ENCODE measurements around the gene PCGF5. TPM values are rescaled to one million over a fixed set of nuclear protein-coding genes. Genes with fewer than 3 reads are reported as not detected.

Gene PCGF5
- total RNA-seq, 4 donors from 2014 or later, result 26.3 to 94.1 (median 57.0) TPM

DNA sequence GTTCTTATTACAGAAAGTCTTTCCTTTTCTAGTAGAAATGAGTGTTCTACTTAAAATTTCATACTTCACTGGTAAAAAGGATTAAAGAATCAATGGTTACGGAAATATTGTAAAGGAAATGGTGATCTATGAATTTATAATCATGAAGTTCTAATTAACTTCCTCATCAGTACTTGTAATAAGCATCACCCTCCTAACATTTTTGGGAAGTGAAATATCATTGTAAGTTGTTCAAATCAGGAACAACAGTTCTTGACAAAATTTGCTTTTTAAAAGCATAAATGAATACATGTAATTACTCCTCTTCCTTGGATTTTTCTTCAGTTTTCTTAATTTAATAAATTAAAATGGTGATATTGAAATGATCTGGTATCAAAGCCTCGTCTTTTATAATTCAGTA is 5.6 kb upstream of the PCGF5 start:
- no peak for TF ChIP-seq EP300 (IDR thresholded peaks at IDR 0.05; ENCODE audit: low read depth)
- TF ChIP-seq POLR2AphosphoS5 (IDR thresholded peaks at IDR 0.05), result no peak
- Histone ChIP-seq H3K36me3 (no peaks in the 10 kb centered on the region), H3K27me3 (no peaks in the 10 kb centered on the region), H3K4me3 (no peak overlapping the region), H3K4me1 (peaks cover 0 to 25% (median 8%) of the 10 kb centered on the region in 4 donors), H3K27ac (no peak overlapping the region), H3K9me3 (no peaks in the 10 kb centered on the region)
- in situ Hi-C loops (cut with MboI; ENCODE audit: low pct_ligation_motif_present in 1 of 4, low pct_unique_long_range_greater_than_20kb in 1 of 4, low sequenced_read_pairs in 3 of 4) (loop anchor here in 1 of 4 donors (10.0 kb wide), 1 partner anchor 50 kb away; no protein-coding TSS in a partner anchor), intact Hi-C loops (cut with DNase I; ENCODE audit: low total_unique reads) (no loop called here)
- 95 to 96% methylated on average over 2 of the region's 2 CpGs for WGBS, 2 donors (ENCODE audit: low coverage in 1 of 2)
- no peak for DNase-seq

DNA sequence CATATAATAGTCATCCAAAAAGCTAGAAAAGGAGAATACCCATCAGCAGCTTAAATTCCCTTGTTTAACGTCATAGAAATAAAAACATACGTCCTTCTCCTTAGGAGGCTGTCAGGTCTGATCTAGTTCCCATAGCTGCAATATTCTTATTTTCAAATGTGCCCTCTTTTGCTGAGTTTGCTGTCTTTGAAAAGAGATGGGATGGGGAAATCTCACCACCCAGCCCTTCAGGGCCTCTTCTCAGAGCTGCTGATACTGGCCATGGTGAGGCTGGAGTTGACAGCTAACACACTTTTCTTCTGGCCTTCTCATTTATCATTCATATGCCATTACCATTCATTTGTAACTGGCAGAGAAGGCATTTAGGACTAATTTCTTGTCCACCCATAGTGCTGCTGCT is 5.1 kb upstream of the PCGF5 start:
- H3K4me1 ChIP-seq, result peaks cover 0 to 23% (median 8%) of the 10 kb centered on the region in 4 donors
- WGBS, 2 donors (ENCODE audit: low coverage in 1 of 2), result 89 to 95% methylated on average over 2 of the region's 2 CpGs
- no peak overlapping the region for H3K4me3 ChIP-seq
- DNase-seq, result no peak
- in situ Hi-C loops (cut with MboI; ENCODE audit: low pct_ligation_motif_present in 1 of 4, low pct_unique_long_range_greater_than_20kb in 1 of 4, low sequenced_read_pairs in 3 of 4), result loop anchor here in 1 of 4 donors (10.0 kb wide), 1 partner anchor 51 kb away; no protein-coding TSS in a partner anchor
- no peaks in the 10 kb centered on the region for H3K27me3 ChIP-seq
- intact Hi-C loops (cut with DNase I; ENCODE audit: low total_unique reads), result no loop called here
- H3K36me3 ChIP-seq, result no peaks in the 10 kb centered on the region
- H3K9me3 ChIP-seq, result no peaks in the 10 kb centered on the region
- TF ChIP-seq, protein P1, sequence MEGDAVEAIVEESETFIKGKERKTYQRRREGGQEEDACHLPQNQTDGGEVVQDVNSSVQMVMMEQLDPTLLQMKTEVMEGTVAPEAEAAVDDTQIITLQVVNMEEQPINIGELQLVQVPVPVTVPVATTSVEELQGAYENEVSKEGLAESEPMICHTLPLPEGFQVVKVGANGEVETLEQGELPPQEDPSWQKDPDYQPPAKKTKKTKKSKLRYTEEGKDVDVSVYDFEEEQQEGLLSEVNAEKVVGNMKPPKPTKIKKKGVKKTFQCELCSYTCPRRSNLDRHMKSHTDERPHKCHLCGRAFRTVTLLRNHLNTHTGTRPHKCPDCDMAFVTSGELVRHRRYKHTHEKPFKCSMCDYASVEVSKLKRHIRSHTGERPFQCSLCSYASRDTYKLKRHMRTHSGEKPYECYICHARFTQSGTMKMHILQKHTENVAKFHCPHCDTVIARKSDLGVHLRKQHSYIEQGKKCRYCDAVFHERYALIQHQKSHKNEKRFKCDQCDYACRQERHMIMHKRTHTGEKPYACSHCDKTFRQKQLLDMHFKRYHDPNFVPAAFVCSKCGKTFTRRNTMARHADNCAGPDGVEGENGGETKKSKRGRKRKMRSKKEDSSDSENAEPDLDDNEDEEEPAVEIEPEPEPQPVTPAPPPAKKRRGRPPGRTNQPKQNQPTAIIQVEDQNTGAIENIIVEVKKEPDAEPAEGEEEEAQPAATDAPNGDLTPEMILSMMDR (IDR thresholded peaks at IDR 0.05), result no peak
- no peak for TF ChIP-seq POLR2AphosphoS5 (IDR thresholded peaks at IDR 0.05)
- no peak for TF ChIP-seq EP300 (IDR thresholded peaks at IDR 0.05; ENCODE audit: low read depth)
- TF ChIP-seq POLR2A (IDR thresholded peaks at IDR 0.05), result no peak
- no peak overlapping the region for H3K27ac ChIP-seq

DNA sequence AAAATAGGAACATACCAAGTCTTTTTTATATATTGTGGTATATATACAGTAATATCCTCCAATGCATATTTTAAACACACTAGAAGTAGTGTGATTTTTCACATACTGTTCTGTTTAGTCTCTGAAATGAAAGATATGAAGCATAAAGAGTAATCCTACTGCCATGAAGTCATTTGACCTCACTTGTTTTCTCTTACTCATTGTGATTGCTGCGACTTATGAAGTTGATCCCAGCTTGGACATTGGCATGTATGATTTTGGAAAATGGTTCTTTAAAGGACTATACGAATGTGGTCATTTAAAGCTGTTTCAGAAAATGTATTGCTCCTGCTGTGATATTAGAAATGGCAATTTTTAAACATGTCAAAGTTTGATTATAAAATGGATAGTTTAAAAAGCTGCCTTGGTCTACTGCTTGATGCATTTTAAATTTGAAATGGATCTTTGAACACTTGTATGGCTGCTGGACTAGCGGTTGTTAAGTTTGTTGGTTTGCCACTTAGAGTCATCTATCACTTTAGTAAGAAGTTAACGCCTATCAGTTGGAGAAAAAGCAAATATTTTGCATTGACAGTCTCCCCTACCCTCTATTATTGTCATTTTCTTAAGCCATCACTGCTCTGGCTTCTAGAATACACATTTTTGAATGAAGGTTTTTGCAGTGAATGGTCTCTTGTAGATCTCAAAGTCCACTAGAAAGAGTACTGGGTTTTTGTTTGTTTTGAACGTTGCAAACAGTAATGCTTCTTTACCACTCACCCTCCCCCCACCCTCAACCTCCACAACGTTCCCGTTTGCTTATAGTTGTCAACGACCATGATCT is 881 bp upstream of the PCGF5 start:
- Histone ChIP-seq H3K27me3 (no peaks in the 10 kb centered on the region), H3K27ac (peak overlapping the region; percentile 97 to 99 (median 98)), H3K4me1 (peaks cover 12 to 45% (median 28%) of the 10 kb centered on the region in 4 donors), H3K9me3 (no peaks in the 10 kb centered on the region), H3K4me3 (peak overlapping the region in 3 of 4 donors; percentile 84 to 99 (median 91)), H3K36me3 (no peaks in the 10 kb centered on the region)
- intact Hi-C loops (cut with DNase I; ENCODE audit: low total_unique reads) (no loop called here), in situ Hi-C loops (cut with MboI; ENCODE audit: low pct_ligation_motif_present in 1 of 4, low pct_unique_long_range_greater_than_20kb in 1 of 4, low sequenced_read_pairs in 3 of 4) (loop anchor here in 1 of 4 donors (10.0 kb wide), 1 partner anchor 55 kb away; no protein-coding TSS in a partner anchor)
- TF ChIP-seq, protein P1 (IDR thresholded peaks at IDR 0.05), result no peak
- TF ChIP-seq POLR2AphosphoS5 (IDR thresholded peaks at IDR 0.05) (no peak), EP300 (IDR thresholded peaks at IDR 0.05; ENCODE audit: low read depth) (no peak), POLR2A (IDR thresholded peaks at IDR 0.05) (no peak)
- WGBS, 2 donors (ENCODE audit: low coverage in 1 of 2), result 23 to 34% methylated on average over 5 to 8 of the region's 8 CpGs
- no peak for DNase-seq

DNA sequence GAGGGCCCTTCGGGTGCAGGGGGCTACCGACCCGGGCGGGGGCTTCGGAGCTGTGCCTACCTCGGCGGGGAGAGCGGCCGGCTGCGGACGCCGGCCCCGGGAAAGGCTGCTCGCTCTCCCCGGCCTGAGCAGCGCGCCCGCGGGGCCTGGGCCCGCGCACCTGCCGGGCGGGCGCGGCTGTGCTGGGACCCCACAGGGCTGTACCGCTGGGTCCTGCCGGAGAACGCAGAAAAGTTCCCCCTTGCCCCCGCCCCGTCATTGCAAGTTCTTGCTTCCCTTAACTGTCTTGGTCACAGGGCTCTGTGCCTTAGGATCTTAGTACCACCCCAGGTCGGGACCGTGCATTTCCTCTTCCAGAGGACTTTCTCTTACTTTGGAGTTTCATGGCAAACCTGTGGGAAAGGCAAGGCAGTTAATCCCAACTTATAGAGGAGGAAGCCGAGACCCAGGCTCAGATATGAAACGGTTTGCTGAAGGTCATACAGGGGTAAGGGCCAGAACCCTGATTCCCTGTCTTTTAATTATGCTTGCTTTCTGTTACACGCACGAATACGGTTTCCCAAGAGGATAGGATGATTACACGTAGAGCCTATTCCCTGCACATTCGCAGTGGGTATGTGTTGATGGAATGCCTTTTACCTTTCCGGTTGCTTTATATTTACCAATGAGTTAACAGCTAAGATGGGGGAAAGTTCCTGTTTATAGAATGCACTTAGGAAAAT is 652 bp downstream of the PCGF5 start:
- TF ChIP-seq POLR2A (IDR thresholded peaks at IDR 0.05) (no peak), POLR2AphosphoS5 (IDR thresholded peaks at IDR 0.05) (peak in 1 of 3 donors; percentile 8), EP300 (IDR thresholded peaks at IDR 0.05; ENCODE audit: low read depth) (no peak)
- TF ChIP-seq, protein P1 (IDR thresholded peaks at IDR 0.05), result peak in 1 of 5 experiments; percentile 25
- 1 to 10% methylated on average over 4 to 15 of the region's 40 CpGs for WGBS, 2 donors (ENCODE audit: low coverage in 1 of 2)
- no peaks in the 10 kb centered on the region for H3K9me3 ChIP-seq
- peaks cover 12 to 57% (median 34%) of the 10 kb centered on the region in 4 donors for H3K4me1 ChIP-seq
- H3K27ac ChIP-seq, result peak overlapping the region; percentile 97 to 99 (median 98)
- intact Hi-C loops (cut with DNase I; ENCODE audit: low total_unique reads) (no loop called here), in situ Hi-C loops (cut with MboI; ENCODE audit: low pct_ligation_motif_present in 1 of 4, low pct_unique_long_range_greater_than_20kb in 1 of 4, low sequenced_read_pairs in 3 of 4) (no loop called here)
- H3K36me3 ChIP-seq, result no peaks in the 10 kb centered on the region
- H3K27me3 ChIP-seq, result no peaks in the 10 kb centered on the region
- peak overlapping the region; percentile 84 to 99 (median 91) for H3K4me3 ChIP-seq
- peak; percentile 41 for DNase-seq

All from transverse colon (tissue), 4 donors.